Upper lobe of left lung (tissue), 6 donors: ENCODE measurements around the gene STK39. TPM values are rescaled to one million over a fixed set of nuclear protein-coding genes. Genes with fewer than 3 reads are reported as not detected.

Source experiments
- ATAC-seq, 2 donors: fragments of 200-7000 bp; cut with Tn5 transposase; one replicate each; pipeline ENCODE4 v1.9.1; 2022; ENCODE audit warnings: mild to moderate bottlenecking in 2 of 2, moderate library complexity in 2 of 2; ENCODE audit not compliant: low FRiP score in 2 of 2
- DNase-seq, 2 donors: peaks; one replicate each; pipeline ENCODE4 v3.0.0-alpha.2; 2019 to 2020
- H3K27ac ChIP-seq, 4 donors: fragments of 200-600 bp; sonication (generic); one replicate each; pipeline ENCODE4 v1.5.1; 2016 to 2019
- H3K27me3 ChIP-seq, 4 donors: fragments of 200-600 bp; sonication (generic); one replicate each; pipeline ENCODE4 v1.5.1; 2017 to 2019
- H3K36me3 ChIP-seq, 4 donors: fragments of 200-600 bp; sonication (generic); one replicate each; pipeline ENCODE4 v1.5.1; 2016 to 2019
- H3K4me1 ChIP-seq, 4 donors: fragments of 200-600 bp; sonication (generic); one replicate each; pipeline ENCODE4 v1.5.1; 2018 to 2019
- H3K4me3 ChIP-seq, 4 donors: fragments of 200-600 bp; sonication (generic); one replicate each; pipeline ENCODE4 v1.5.1; 2017 to 2019; ENCODE audit warnings: mild to moderate bottlenecking in 2 of 4, moderate library complexity in 1 of 4
- H3K9me3 ChIP-seq, 4 donors: fragments of 200-600 bp; sonication (generic); one replicate each; pipeline ENCODE4 v1.5.1; 2018 to 2019
- EP300 ChIP-seq, 4 donors: sonication (generic); formaldehyde crosslinking; IDR thresholded peaks; one replicate each; pipeline ENCODE4 v1.5.1; 2017; ENCODE audit warnings: antibody characterized with exemption in 4 of 4, control low read depth in 2 of 4
- POLR2A ChIP-seq, 4 donors: fragments of 450-650 bp; IDR thresholded peaks; one replicate each; pipeline ENCODE4 v1.5.1; 2016 to 2017; ENCODE audit warnings: antibody characterized with exemption in 4 of 4, mild to moderate bottlenecking in 2 of 4
- POLR2AphosphoS5 ChIP-seq, 2 donors: sonication (generic); formaldehyde crosslinking; IDR thresholded peaks; one replicate each; pipeline ENCODE4 v1.5.1; 2017; ENCODE audit warnings: antibody characterized with exemption in 2 of 2
- WGBS, 2 donors: methylation state at CpG; one replicate each; pipeline ENCODE4 v1.1.5; 2017 to 2018; 5-methylcytosine and 5-hydroxymethylcytosine counted together
- total RNA-seq, 6 donors: library from RNA; depleted of rRNA in 4 of 6; stranded (reverse); fragments of >200 nt in 4 of 6; gene quantifications; one replicate each; pipeline versions ENCODE4 v1.1.0 to v1.2.1, GENCODE V29; 2016 to 2021
- TF ChIP-seq, protein P1 (sequence below), 6 experiments: fragments of 450-650 bp in 4 of 6; fragments of 200-600 bp in 2 of 6; sonication (generic) in 2 of 6; IDR thresholded peaks; one replicate each; pipeline ENCODE4 v1.5.1; 2016 to 2019; ENCODE audit warnings: antibody characterized with exemption in 6 of 6
- donor health status: DM: no; HTN: no; CAD: no; lungs with moderate emphysema.
- donor health status: DM: no; HTN: yes; CAD: no; lungs with severe emphysema.

The STK39 gene
- total RNA-seq, 6 donors from 2014 or later: 7.9 to 18.8 (median 12.1) TPM

GRCh38 chr2:167972020-167972419, 275.4 kb downstream of the STK39 start:
- Histone ChIP-seq H3K9me3 (peaks cover 0 to 10% (median 5%) of the 10 kb centered on the region in 4 donors), H3K27ac (no peak overlapping the region), H3K4me1 (no peaks in the 10 kb centered on the region), H3K4me3 (no peak overlapping the region), H3K27me3 (no peaks in the 10 kb centered on the region), H3K36me3 (no peaks in the 10 kb centered on the region)
- ATAC-seq (no peak), DNase-seq (no peak)
- WGBS, 2 donors: 75 to 100% methylated on average over 1 of the region's 1 CpG
- TF ChIP-seq EP300 (IDR thresholded peaks at IDR 0.05): no peak

GRCh38 chr2:167966937-167967913, 280.2 kb downstream of the STK39 start:
- H3K27ac ChIP-seq: no peak overlapping the region
- TF ChIP-seq POLR2AphosphoS5 (IDR thresholded peaks at IDR 0.05) (no peak), POLR2A (IDR thresholded peaks at IDR 0.05) (no peak), EP300 (IDR thresholded peaks at IDR 0.05) (no peak)
- TF ChIP-seq, protein P1, sequence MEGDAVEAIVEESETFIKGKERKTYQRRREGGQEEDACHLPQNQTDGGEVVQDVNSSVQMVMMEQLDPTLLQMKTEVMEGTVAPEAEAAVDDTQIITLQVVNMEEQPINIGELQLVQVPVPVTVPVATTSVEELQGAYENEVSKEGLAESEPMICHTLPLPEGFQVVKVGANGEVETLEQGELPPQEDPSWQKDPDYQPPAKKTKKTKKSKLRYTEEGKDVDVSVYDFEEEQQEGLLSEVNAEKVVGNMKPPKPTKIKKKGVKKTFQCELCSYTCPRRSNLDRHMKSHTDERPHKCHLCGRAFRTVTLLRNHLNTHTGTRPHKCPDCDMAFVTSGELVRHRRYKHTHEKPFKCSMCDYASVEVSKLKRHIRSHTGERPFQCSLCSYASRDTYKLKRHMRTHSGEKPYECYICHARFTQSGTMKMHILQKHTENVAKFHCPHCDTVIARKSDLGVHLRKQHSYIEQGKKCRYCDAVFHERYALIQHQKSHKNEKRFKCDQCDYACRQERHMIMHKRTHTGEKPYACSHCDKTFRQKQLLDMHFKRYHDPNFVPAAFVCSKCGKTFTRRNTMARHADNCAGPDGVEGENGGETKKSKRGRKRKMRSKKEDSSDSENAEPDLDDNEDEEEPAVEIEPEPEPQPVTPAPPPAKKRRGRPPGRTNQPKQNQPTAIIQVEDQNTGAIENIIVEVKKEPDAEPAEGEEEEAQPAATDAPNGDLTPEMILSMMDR (IDR thresholded peaks at IDR 0.05): no peak
- peaks cover 0 to 6% (median 2%) of the 10 kb centered on the region in 4 donors for H3K9me3 ChIP-seq
- H3K4me1 ChIP-seq: no peaks in the 10 kb centered on the region
- no peaks in the 10 kb centered on the region for H3K27me3 ChIP-seq
- no peak for ATAC-seq
- no peaks in the 10 kb centered on the region for H3K36me3 ChIP-seq
- DNase-seq: no peak
- no peak overlapping the region for H3K4me3 ChIP-seq
- WGBS, 2 donors: 79 to 83% methylated on average over 9 of the region's 9 CpGs

- Histone ChIP-seq H3K9me3 (peaks cover 0 to 5% (median 0%) of the 10 kb centered on the region in 4 donors), H3K4me1 (no peaks in the 10 kb centered on the region), H3K36me3 (no peaks in the 10 kb centered on the region), H3K27me3 (no peaks in the 10 kb centered on the region), H3K27ac (no peak overlapping the region), H3K4me3 (no peak overlapping the region)
- DNase-seq: no peak
- TF ChIP-seq POLR2AphosphoS5 (IDR thresholded peaks at IDR 0.05) (no peak), POLR2A (IDR thresholded peaks at IDR 0.05) (no peak)
- TF ChIP-seq, protein P1 (IDR thresholded peaks at IDR 0.05): no peak
- WGBS, 2 donors: 85 to 87% methylated on average over 5 of the region's 5 CpGs
- ATAC-seq: no peak
Measured at GRCh38 chr2:167965907-167966761, 281.3 kb downstream of the STK39 start.

DNA sequence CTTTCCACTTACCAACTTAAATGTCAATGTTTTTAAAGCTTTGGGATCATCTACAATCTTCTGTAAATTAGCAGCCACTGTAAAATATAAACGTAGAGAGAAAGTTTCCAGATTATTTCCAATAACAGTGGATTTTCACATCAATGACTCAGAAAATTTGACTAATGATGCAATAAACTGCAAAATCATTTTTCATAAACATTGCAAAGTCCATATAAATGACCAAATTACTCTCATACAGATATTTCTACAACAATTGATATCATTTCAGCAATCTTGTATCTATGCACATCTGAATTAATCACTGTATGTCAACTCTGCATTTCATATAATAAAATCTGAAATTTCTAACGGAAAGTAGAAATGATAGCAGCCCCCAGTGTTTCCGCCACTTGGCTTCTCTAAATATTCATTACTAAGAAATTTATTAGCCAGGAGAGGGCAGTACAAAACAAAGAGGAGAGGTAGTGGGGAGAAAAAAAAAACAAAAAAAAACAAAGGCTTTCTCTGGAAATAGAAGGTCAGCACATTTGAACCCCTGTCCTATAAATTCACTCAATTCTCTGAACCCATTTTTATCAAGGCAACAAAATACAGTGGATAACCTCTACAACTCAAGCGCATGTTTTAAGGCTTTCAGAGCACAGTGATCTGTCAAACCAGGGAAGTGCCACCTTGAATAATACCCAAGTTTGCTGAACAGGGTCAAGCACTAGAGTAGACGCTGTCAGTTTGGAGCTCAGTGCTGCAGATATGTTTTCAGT, 282.6 kb downstream of the STK39 start:
- DNase-seq (no peak), ATAC-seq (no peak)
- 70 to 76% methylated on average over 5 of the region's 5 CpGs for WGBS, 2 donors
- H3K27me3 ChIP-seq: no peaks in the 10 kb centered on the region
- TF ChIP-seq, protein P1 (IDR thresholded peaks at IDR 0.05): no peak
- TF ChIP-seq POLR2AphosphoS5 (IDR thresholded peaks at IDR 0.05) (no peak), POLR2A (IDR thresholded peaks at IDR 0.05) (no peak), EP300 (IDR thresholded peaks at IDR 0.05) (no peak)
- H3K9me3 ChIP-seq: no peaks in the 10 kb centered on the region
- no peaks in the 10 kb centered on the region for H3K36me3 ChIP-seq
- H3K4me1 ChIP-seq: no peaks in the 10 kb centered on the region
- H3K27ac ChIP-seq: no peak overlapping the region
- no peak overlapping the region for H3K4me3 ChIP-seq
